OCI-LY7 (cell line): ENCODE data around the gene TMEM178B. TPM values are rescaled to one million over a fixed set of nuclear protein-coding genes. Genes with fewer than 3 reads are reported as not detected.
"Not testable (repeated sequence)": the region's sequence is repeated elsewhere in the genome, so short reads cannot be mapped to it uniquely, and the experiment has no call there.

Source experiments
- BruUV-seq: library from RNA; stranded (reverse); fragments of 400-500 nt; replicated peaks from 2 replicates; lab custom pipeline; 2021; lab: Mats Ljungman, UMichigan
- CTCF ChIA-PET: fragments of 300-600 bp; sonication (Branson Sonifier 250); formaldehyde crosslinking; loops from one replicate; lab custom pipeline; 2022; ENCODE audit warnings: antibody characterized with exemption; ENCODE audit not compliant: unreplicated experiment; lab: Charles Lee
- POLR2A ChIA-PET: fragments of 300-600 bp; sonication (Branson Sonifier 250); formaldehyde crosslinking; loops from one replicate; lab custom pipeline; 2022; ENCODE audit warnings: antibody characterized with exemption; lab: Charles Lee
- DNase-seq: peaks from one replicate; pipeline ENCODE4 v3.0.0-alpha.2; 2015; ENCODE audit warnings: low spot score
- H2AFZ ChIP-seq: fragments of 200-600 bp; sonication (generic), shearing (Covaris generic); 2 replicates; pipeline ENCODE4 v1.6.1; 2014; ENCODE audit warnings: mild to moderate bottlenecking, antibody characterized with exemption, low read length, moderate library complexity
- H3K27ac ChIP-seq: fragments of 200-600 bp; sonication (generic); 2 replicates; pipeline ENCODE4 v1.5.1; 2014; ENCODE audit warnings: mixed run types, low read depth, mild to moderate bottlenecking, moderate library complexity, low read length, inconsistent platforms; ENCODE audit not compliant: poor library complexity, severe bottlenecking
- H3K36me3 ChIP-seq: fragments of 200-600 bp; sonication (generic); 2 replicates; pipeline ENCODE4 v1.6.1; 2014; ENCODE audit warnings: mild to moderate bottlenecking, antibody characterized with exemption, low read length, moderate library complexity, mixed read lengths; ENCODE audit not compliant: insufficient read depth
- H3K4me1 ChIP-seq: fragments of 200-600 bp; sonication (generic); 2 replicates; pipeline ENCODE4 v1.5.1; 2014; ENCODE audit warnings: mild to moderate bottlenecking, low read length; ENCODE audit not compliant: insufficient read depth, poor library complexity, severe bottlenecking
- H3K4me2 ChIP-seq: fragments of 200-600 bp; sonication (generic); 2 replicates; pipeline ENCODE4 v1.6.1; 2014; ENCODE audit warnings: mild to moderate bottlenecking, low read length
- H3K4me3 ChIP-seq: fragments of 200-600 bp; sonication (generic); 2 replicates; pipeline ENCODE4 v1.5.1; 2014; ENCODE audit warnings: mild to moderate bottlenecking, low read depth, low read length; ENCODE audit not compliant: poor library complexity, severe bottlenecking
- H3K79me2 ChIP-seq: fragments of 200-600 bp; sonication (generic); 2 replicates; pipeline ENCODE4 v1.6.1; 2016; ENCODE audit warnings: low read depth, mild to moderate bottlenecking, low read length, moderate library complexity, mixed read lengths; ENCODE audit not compliant: insufficient read depth
- H3K9me2 ChIP-seq: fragments of 200-600 bp; sonication (generic); 2 replicates; pipeline ENCODE4 v1.6.1; 2016; ENCODE audit warnings: mild to moderate bottlenecking, low read length, mixed read lengths; ENCODE audit not compliant: insufficient read depth
- H3K9me3 ChIP-seq: fragments of 200-600 bp; sonication (generic); 2 replicates; pipeline ENCODE4 v1.6.1; 2014; ENCODE audit warnings: mild to moderate bottlenecking, mixed run types, low read length, mixed read lengths
- H4K20me1 ChIP-seq: fragments of 200-600 bp; sonication (generic); 2 replicates; pipeline ENCODE4 v1.6.1; 2014; ENCODE audit warnings: mild to moderate bottlenecking, antibody characterized with exemption, low read length, moderate library complexity, mixed read lengths; ENCODE audit not compliant: insufficient read depth
- CTCF ChIP-seq: fragments of 200-600 bp; sonication (generic); conservative IDR thresholded peaks from 2 replicates; pipeline ENCODE4 v1.5.1; 2014; ENCODE audit warnings: mild to moderate bottlenecking, antibody characterized with exemption, low read length, moderate library complexity, mixed read lengths
- EZH2phosphoT487 ChIP-seq: fragments of 200-600 bp; sonication (generic); IDR thresholded peaks from 2 replicates; pipeline ENCODE4 v1.6.1; 2018; ENCODE audit warnings: low read depth, borderline replicate concordance, mild to moderate bottlenecking, mixed run types, antibody characterized with exemption, low read length, moderate library complexity, mixed read lengths
- intact Hi-C: fragments of 100-400 bp; cut with micrococcal nuclease; formaldehyde crosslinking; loops from one replicate; pipeline ENCODE4 v1.10.0; 2022; ENCODE audit not compliant: unreplicated experiment
- total RNA-seq, 2 experiments: library from RNA; depleted of rRNA in 1 of 2; stranded (reverse); fragments of >200 nt in 1 of 2; shearing (Covaris generic) in 1 of 2; gene quantifications; 2 replicates each; pipeline ENCODE4 v1.2.3, GENCODE V29; 2014 to 2022

The TMEM178B gene
- total RNA-seq, 2 experiments from 2014 or later, result not detected

GRCh38 chr7:141053626-141054025 is 20.2 kb upstream of the TMEM178B start:
- TF ChIP-seq CTCF (no peak), EZH2phosphoT487 (no peak)
- intact Hi-C loops, result no loop called here
- no peak overlapping the region for H3K27ac ChIP-seq

GRCh38 chr7:141055146-141055545 is 18.7 kb upstream of the TMEM178B start:
- TF ChIP-seq CTCF, result no peak
- TF ChIP-seq EZH2phosphoT487, result no peak
- H3K79me2 ChIP-seq, result no peaks in the 10 kb centered on the region
- no peaks in the 10 kb centered on the region for H4K20me1 ChIP-seq
- no peaks in the 10 kb centered on the region for H3K9me3 ChIP-seq
- POLR2A ChIA-PET, result no interaction called here
- H3K4me1 ChIP-seq, result no peaks in the 10 kb centered on the region
- BruUV-seq, result no TSS peak
- H3K4me2 ChIP-seq, result no peak overlapping the region
- no peak overlapping the region for H3K4me3 ChIP-seq
- H3K9me2 ChIP-seq, result no peaks in the 10 kb centered on the region
- no peak overlapping the region for H2AFZ ChIP-seq
- no peak for DNase-seq
- CTCF ChIA-PET, result no interaction called here
- H3K36me3 ChIP-seq, result no peaks in the 10 kb centered on the region
- H3K27ac ChIP-seq, result no peak overlapping the region
- intact Hi-C loops, result no loop called here

More at GRCh38 chr7:141053626-141054025, 20.2 kb upstream of the TMEM178B start:
- H3K4me2 ChIP-seq, result no peak overlapping the region
- no peaks in the 10 kb centered on the region for H4K20me1 ChIP-seq
- no peaks in the 10 kb centered on the region for H3K9me3 ChIP-seq
- no peaks in the 10 kb centered on the region for H3K36me3 ChIP-seq
- no TSS peak for BruUV-seq
- H3K4me3 ChIP-seq, result no peak overlapping the region
- ChIA-PET CTCF (no interaction called here), POLR2A (no interaction called here)
- DNase-seq, result no peak
- H2AFZ ChIP-seq, result no peak overlapping the region
- H3K9me2 ChIP-seq, result no peaks in the 10 kb centered on the region
- no peaks in the 10 kb centered on the region for H3K79me2 ChIP-seq
- H3K4me1 ChIP-seq, result no peaks in the 10 kb centered on the region

GRCh38 chr7:141057788-141058187 is 16.1 kb upstream of the TMEM178B start:
- no peak for DNase-seq
- Histone ChIP-seq H3K9me2 (no peaks in the 10 kb centered on the region), H3K4me1 (no peaks in the 10 kb centered on the region), H3K4me2 (no peak overlapping the region), H2AFZ (no peak overlapping the region), H3K27ac (no peak overlapping the region), H3K79me2 (no peaks in the 10 kb centered on the region), H3K36me3 (no peaks in the 10 kb centered on the region), H3K4me3 (no peak overlapping the region), H4K20me1 (no peaks in the 10 kb centered on the region), H3K9me3 (no peaks in the 10 kb centered on the region)
- TF ChIP-seq EZH2phosphoT487 (no peak), CTCF (no peak)
- intact Hi-C loops, result no loop called here
- POLR2A ChIA-PET, result no interaction called here
- no TSS peak for BruUV-seq
- CTCF ChIA-PET, result no interaction called here

GRCh38 chr7:141067856-141068255 is 6.0 kb upstream of the TMEM178B start:
- H4K20me1 ChIP-seq, H2AFZ ChIP-seq, H3K4me2 ChIP-seq, DNase-seq, H3K79me2 ChIP-seq, BruUV-seq, H3K9me3 ChIP-seq, H3K4me1 ChIP-seq, H3K4me3 ChIP-seq, H3K36me3 ChIP-seq, H3K27ac ChIP-seq, CTCF ChIA-PET, intact Hi-C loops, H3K9me2 ChIP-seq, POLR2A ChIA-PET: not testable (repeated sequence)
